ENCODE results near the gene NKD1. TPM values are rescaled to one million over a fixed set of nuclear protein-coding genes. Genes with fewer than 3 reads are reported as not detected.

NKD1 gene
- total RNA-seq, 1 experiment from 2014 or later = 0.07 TPM

DNA sequence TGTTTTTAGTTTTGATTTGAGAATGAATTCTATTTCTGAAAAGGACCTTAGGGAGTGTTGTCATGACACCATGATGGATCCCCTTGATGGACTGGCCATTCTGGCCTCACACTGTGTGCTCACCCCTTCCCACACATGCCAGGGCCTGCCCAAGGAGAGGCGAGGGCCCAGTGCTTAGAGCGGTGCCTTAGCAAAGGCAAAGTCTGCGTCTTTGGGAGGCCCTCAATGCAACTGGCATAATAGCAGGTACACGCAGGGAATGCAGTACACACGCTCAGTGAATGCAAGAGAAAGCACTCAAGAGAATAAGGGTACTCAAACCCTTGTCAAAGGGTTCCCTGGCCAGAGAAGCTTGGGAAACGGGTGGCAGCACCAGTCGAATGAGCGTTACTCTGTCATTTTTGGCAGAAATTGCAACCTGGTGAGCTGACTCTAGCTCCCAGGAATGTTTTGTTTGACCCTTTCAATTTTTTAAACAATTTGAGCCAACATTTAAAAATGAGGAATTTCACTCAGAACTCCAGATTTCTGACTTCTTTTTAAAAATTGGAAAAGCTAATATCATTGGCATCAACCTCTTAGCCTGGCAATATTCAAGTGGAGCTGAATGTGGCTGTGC lies 32.1 kb downstream of the NKD1 start:
- H3K36me3 ChIP-seq = no peaks in the 10 kb centered on the region
- DNase-seq = no peak
- no peak overlapping the region for H3K4me3 ChIP-seq
- H3K9me3 ChIP-seq = no peaks in the 10 kb centered on the region
- H3K27me3 ChIP-seq = no peaks in the 10 kb centered on the region

- no peaks in the 10 kb centered on the region for H3K36me3 ChIP-seq
- no peak overlapping the region for H3K4me3 ChIP-seq
- peak; percentile 32 for DNase-seq
- no peaks in the 10 kb centered on the region for H3K9me3 ChIP-seq
- no peaks in the 10 kb centered on the region for H3K27me3 ChIP-seq
Observed at GRCh38 chr16:50581845-50582244, 33.6 kb downstream of the NKD1 start.

DNA sequence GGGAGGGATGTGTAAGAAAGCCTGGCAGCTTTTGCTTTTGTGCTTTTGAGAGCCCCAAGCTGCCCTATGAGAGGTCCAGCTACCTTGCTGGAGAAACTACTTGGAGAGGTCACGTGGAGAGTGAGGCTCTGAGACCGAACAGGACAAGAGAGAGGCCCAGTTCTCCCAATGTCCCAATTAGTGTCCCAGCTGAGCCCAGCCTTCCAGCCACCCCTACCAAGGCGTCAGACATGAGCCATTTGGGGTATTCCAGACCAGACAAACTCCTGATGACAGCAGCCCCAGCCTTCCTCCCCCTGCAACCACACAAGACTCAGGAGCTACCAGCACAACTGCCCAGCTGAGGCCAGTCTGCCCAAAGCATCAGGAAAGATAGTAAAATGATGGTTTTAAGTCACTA lies 35.0 kb downstream of the NKD1 start:
- Histone ChIP-seq H3K36me3 (no peaks in the 10 kb centered on the region), H3K27me3 (no peaks in the 10 kb centered on the region), H3K4me3 (no peak overlapping the region), H3K9me3 (no peaks in the 10 kb centered on the region)
- DNase-seq = no peak

DNA sequence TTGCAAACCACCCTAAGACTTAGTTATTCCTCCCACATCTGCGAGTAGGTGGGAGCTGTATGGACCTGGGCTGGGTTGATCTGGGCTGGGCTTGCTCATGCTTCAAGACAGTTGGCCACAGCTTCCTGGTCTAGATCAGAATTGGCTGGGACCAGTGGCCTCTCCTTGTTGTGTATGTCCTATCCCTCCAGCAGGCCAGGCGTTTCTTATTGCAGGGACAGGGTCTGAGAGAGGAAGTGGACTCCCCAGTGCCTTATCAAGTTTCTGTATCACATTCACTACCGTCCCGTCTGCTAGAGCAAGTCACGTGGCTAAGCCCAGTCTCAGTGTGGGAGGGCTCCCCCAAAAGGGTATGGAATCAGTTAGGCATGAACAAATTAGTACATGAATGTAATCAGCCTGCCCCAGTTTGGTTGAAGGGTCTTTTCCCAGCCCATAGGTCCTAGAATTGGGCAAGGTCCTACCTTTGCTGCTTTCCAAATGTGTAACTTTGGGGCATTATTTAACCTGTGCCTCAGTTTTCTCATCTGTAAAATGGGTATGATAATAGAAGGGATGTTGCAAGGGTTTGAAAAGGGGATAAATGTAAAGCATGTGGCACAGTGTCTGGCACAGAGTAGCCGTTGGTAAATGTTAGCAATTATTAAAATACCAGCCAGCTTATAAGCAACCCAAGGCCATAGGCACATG lies 36.0 kb downstream of the NKD1 start:
- no peak for DNase-seq
- H3K9me3 ChIP-seq = no peaks in the 10 kb centered on the region
- H3K4me3 ChIP-seq = no peak overlapping the region
- H3K36me3 ChIP-seq = no peaks in the 10 kb centered on the region
- no peaks in the 10 kb centered on the region for H3K27me3 ChIP-seq

GRCh38 chr16:50585331-50585776 lies 37.2 kb downstream of the NKD1 start:
- Histone ChIP-seq H3K27me3 (no peaks in the 10 kb centered on the region), H3K36me3 (no peaks in the 10 kb centered on the region), H3K4me3 (no peak overlapping the region), H3K9me3 (no peaks in the 10 kb centered on the region)
- DNase-seq = peak; percentile 15

GRCh38 chr16:50587543-50587942 lies 39.3 kb downstream of the NKD1 start:
- DNase-seq = no peak
- Histone ChIP-seq H3K4me3 (no peak overlapping the region), H3K27me3 (no peaks in the 10 kb centered on the region), H3K9me3 (no peaks in the 10 kb centered on the region), H3K36me3 (no peaks in the 10 kb centered on the region)

DNA sequence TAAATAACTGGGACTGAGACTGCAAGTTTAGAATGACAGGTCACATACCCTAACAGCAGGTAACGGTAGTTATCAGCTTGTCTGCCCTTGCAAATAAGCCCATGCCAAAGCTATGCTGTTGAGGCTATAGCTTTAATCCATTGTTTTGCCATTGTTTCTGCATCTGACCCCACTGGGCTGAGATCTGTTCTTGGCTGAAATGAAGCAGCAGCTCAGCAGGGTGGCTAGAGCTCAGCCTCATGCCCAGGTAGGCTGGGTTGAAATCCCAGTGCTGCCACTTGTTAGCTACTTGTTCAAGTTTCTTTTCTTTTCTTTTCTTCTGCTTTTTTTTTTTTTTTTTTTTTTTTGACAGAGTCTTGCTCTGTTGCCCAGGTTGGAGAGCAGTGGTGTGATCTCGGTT lies 40.1 kb downstream of the NKD1 start:
- Histone ChIP-seq H3K36me3 (no peaks in the 10 kb centered on the region), H3K4me3 (no peak overlapping the region), H3K27me3 (no peaks in the 10 kb centered on the region), H3K9me3 (no peaks in the 10 kb centered on the region)
- DNase-seq = no peak

DNA sequence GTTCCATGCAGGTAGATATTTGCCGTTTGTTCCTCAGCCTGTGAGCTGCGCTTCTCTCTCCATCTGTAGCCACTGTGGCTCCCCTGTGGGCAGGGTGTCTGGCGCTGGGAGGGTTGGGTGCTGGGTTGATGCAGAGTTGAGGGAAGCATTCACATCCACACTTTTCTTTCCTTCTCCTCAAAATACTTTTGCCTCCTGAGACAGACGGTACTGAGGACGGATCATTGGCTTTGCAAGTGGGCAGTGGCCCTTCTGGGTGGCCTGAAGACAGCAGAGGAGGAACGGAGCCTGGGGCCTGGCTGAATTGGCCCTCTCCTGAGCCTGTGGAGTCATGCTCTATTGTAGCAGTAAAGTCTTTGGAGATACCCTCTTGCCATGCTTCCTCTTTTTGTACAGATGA lies 43.0 kb downstream of the NKD1 start:
- H3K27me3 ChIP-seq = no peaks in the 10 kb centered on the region
- no peaks in the 10 kb centered on the region for H3K9me3 ChIP-seq
- no peak for DNase-seq
- H3K36me3 ChIP-seq = no peaks in the 10 kb centered on the region
- no peak overlapping the region for H3K4me3 ChIP-seq

DNA sequence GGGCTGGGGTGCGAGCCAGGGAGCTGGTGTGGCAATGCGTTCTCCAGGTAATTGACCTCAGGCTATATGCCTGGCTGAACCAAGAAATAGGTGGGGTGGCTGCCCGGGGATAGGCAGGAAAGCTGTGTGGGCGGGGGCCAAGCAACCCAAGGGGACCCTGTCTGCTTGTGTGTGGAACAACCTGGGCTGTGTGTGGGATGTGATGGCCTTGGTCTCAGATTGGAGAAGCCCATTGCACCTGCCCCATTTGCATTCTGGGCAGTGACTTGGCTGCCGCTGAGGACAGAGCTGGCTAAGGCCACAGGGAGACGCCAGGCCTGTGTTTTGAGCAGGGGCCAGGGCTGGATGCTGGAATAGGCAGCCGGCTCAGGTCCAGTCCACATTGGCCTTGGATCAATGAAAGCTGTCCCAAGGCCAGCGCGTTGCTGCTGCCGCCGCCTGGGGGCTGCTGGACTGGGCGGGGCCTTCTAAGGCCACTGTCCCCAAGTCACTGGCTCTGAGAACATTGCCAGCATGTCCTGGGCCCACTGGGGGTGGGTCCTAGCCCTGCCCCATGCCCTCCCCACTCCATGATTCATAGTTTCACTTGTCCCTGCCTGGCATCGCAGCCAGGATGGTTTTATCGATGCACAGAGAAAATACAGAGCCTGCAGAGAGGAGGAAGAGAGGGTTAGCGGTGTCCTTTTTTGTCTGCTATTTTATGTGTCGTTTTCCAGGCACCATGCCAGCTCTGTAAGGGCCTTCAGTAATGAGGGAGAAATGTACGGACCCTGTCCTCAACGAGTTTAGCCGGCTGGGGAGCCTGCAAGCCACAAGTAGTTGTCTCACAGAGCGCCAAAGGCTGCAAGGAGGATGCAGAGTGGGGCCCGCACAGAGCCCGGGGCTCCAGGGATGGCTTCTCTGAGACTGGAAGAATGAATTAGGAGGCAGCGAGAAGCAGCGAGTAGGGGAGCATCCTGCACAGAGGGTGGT lies 43.9 kb downstream of the NKD1 start:
- Histone ChIP-seq H3K4me3 (no peak overlapping the region), H3K9me3 (no peaks in the 10 kb centered on the region), H3K27me3 (no peaks in the 10 kb centered on the region), H3K36me3 (no peaks in the 10 kb centered on the region)
- DNase-seq = peak; percentile 32

GRCh38 chr16:50592996-50593395 lies 44.8 kb downstream of the NKD1 start:
- H3K9me3 ChIP-seq = no peaks in the 10 kb centered on the region
- no peak overlapping the region for H3K4me3 ChIP-seq
- H3K36me3 ChIP-seq = no peaks in the 10 kb centered on the region
- H3K27me3 ChIP-seq = no peaks in the 10 kb centered on the region
- DNase-seq = no peak

GRCh38 chr16:50593410-50594150 lies 45.4 kb downstream of the NKD1 start:
- Histone ChIP-seq H3K36me3 (no peaks in the 10 kb centered on the region), H3K27me3 (no peaks in the 10 kb centered on the region), H3K4me3 (no peak overlapping the region), H3K9me3 (no peaks in the 10 kb centered on the region)
- DNase-seq = no peak

DNA sequence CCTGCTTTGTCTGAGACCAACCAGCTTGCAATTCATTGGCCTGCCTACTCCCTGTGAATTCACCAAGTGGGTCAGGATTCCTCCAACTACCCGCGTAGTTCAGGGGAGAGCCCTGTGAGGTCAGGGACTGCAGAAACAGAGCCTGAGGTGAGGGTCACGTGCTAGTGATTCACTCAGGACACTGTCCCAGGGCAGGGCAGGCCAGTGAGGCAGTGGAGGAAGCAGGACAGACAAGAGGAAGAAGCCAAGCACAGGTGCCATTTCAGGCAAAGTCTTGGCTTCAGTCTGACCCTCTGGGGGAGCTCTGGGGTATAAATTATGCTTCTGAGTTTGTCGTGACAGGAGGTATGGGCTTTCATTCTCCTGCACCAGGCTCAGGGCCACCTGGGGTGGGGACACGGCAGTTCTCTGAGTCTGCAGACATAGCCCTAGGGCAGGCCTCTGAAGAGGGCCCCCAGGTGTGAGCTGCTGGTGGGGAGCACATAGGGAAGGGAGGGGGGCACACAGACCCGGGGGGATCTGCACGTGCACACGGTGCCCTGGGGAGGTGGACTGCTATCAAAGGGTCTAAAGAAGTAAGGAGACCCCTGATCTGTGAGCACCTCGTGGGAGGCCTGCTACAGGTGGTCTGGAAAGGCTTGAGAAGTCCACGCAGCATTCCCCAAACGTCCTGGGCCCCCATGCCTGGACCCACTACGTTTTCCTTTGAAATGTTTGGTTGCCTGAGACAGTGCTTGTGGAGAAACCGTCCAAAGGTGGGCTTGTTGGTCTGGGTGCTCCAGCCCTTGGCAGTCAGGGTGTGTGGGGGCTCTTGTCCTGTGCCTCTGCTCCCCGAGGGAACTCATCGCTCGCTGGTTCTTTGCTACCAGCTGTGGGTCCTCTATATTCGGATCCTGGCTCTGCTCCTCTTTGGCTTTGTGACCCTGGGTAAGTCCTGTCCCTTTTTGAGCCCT lies 46.4 kb downstream of the NKD1 start:
- no peak for DNase-seq
- H3K36me3 ChIP-seq = no peaks in the 10 kb centered on the region
- H3K4me3 ChIP-seq = no peak overlapping the region
- no peaks in the 10 kb centered on the region for H3K9me3 ChIP-seq
- no peaks in the 10 kb centered on the region for H3K27me3 ChIP-seq

DNA sequence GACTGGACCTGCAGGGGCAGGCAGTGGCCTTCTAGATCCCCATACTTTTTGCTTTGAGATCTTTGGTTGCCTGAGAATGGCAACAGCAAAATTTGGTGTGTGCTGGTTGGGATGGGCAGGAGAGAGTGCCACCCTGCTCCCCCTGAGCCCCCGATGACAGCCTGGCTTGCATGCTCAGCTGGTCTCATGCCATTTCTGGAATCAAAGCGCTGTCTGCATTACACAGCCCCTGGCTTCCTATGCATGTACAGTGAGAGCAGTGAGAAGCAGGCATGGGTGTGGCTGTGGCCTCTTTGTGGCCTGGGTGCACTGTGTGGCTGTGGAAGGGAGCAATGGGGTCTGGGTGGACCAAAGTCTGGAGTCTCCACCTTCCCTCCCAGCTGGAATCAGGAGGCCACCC lies 47.7 kb downstream of the NKD1 start:
- H3K27me3 ChIP-seq = no peaks in the 10 kb centered on the region
- H3K4me3 ChIP-seq = no peak overlapping the region
- no peaks in the 10 kb centered on the region for H3K9me3 ChIP-seq
- no peaks in the 10 kb centered on the region for H3K36me3 ChIP-seq
- no peak for DNase-seq

GRCh38 chr16:50596762-50597450 lies 48.7 kb downstream of the NKD1 start:
- Histone ChIP-seq H3K27me3 (no peaks in the 10 kb centered on the region), H3K4me3 (no peak overlapping the region), H3K36me3 (no peaks in the 10 kb centered on the region), H3K9me3 (no peaks in the 10 kb centered on the region)
- no peak for DNase-seq

DNA sequence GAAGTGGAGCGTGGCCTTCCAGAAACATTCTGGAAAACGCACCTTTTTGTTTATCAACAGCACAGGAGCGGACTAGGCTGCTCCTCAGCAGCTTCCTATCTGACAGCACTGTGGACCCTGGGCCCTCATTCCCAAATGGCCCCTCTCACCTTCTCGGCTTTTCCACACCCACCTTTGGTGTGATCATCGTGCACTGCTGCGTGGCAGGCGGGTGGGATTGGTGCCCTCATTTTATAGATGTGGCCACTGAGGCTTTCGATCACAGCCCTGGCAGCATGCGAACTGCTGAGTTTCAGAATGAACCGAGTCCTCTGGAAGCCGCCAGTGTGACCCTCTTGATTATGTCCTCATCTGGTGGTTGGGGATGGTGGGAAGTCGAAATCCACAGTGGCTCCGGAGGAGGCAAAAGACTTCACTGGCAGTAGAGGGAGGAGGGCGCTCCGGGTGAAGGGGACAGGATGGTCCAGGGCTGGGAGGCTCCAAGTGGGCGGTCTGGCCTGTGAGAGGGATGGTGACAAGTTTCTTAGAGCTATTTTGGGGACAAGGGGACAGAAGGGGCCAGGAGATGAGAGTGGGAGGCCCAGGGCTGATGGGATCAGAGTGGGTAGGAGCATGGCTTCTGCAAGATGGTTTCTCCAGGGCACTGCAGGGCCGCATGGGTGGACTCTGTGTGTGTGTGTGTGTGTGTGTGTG lies 49.5 kb downstream of the NKD1 start:
- H3K27me3 ChIP-seq = no peaks in the 10 kb centered on the region
- H3K4me3 ChIP-seq = no peak overlapping the region
- H3K9me3 ChIP-seq = no peaks in the 10 kb centered on the region
- no peaks in the 10 kb centered on the region for H3K36me3 ChIP-seq
- DNase-seq = no peak
